GM19324 (cell line): ENCODE results near the gene GPI.
A peak's percentile ranks its signal among the peaks of the same experiment; 100 is the strongest.
"Not testable (repeated sequence)": the region's sequence is repeated elsewhere in the genome, so short reads cannot be mapped to it uniquely, and the experiment has no call there.

Source experiments
- ATAC-seq: cut with Tn5 transposase; IDR thresholded peaks from one replicate; pipeline ENCODE4 v1.9.1; 2021; ENCODE audit warnings: mild to moderate bottlenecking, moderate library complexity; ENCODE audit not compliant: unreplicated experiment, low FRiP score

Gene GPI

GRCh38 chr19:34364830-34365462, at the start of gene GPI:
Gene GPI, plus strand, starts transcription at chr19:34365196. Its CDS starts 71 bp downstream, at chr19:34365267.
- peak; percentile 72 for ATAC-seq

- no peak for ATAC-seq
Measured at GRCh38 chr19:34316247-34316646, 48.7 kb upstream of the GPI start.

GRCh38 chr19:34316741-34317301, 48.2 kb upstream of the GPI start:
- no peak for ATAC-seq

GRCh38 chr19:34317311-34317927, 47.6 kb upstream of the GPI start:
- no peak for ATAC-seq

- no peak for ATAC-seq
Measured at GRCh38 chr19:34319230-34319585, 45.8 kb upstream of the GPI start.

- ATAC-seq: no peak
Measured at GRCh38 chr19:34319785-34320184, 45.2 kb upstream of the GPI start.

GRCh38 chr19:34320277-34320676, 44.7 kb upstream of the GPI start:
- ATAC-seq: no peak

GRCh38 chr19:34321735-34322134, 43.3 kb upstream of the GPI start:
- ATAC-seq: no peak

GRCh38 chr19:34323433-34324204, 41.4 kb upstream of the GPI start:
- ATAC-seq: no peak

GRCh38 chr19:34324320-34324719, 40.7 kb upstream of the GPI start:
- ATAC-seq: no peak

GRCh38 chr19:34325181-34325580, 39.8 kb upstream of the GPI start:
- ATAC-seq: no peak

- no peak for ATAC-seq
Measured at GRCh38 chr19:34325981-34326787, 38.8 kb upstream of the GPI start.

- no peak for ATAC-seq
Measured at GRCh38 chr19:34327851-34328250, 37.1 kb upstream of the GPI start.

GRCh38 chr19:34328982-34329381, 36.0 kb upstream of the GPI start:
- no peak for ATAC-seq

GRCh38 chr19:34330116-34330515, 34.9 kb upstream of the GPI start:
- no peak for ATAC-seq

- not testable (repeated sequence) for ATAC-seq
Measured at GRCh38 chr19:34330596-34330995, 34.4 kb upstream of the GPI start.

- not testable (repeated sequence) for ATAC-seq
Measured at GRCh38 chr19:34331596-34331995, 33.4 kb upstream of the GPI start.

- no peak for ATAC-seq
Measured at GRCh38 chr19:34332027-34332760, 32.8 kb upstream of the GPI start.

GRCh38 chr19:34335914-34336313, 29.1 kb upstream of the GPI start:
- ATAC-seq: no peak

GRCh38 chr19:34336781-34337271, 28.2 kb upstream of the GPI start:
- no peak for ATAC-seq
